Stimulated activated CD8-positive, alpha-beta memory T cell treated with anti-CD3 and anti-CD28 coated beads, Interleukin-12 subunit alpha, Interleukin-12 subunit beta, amount 100 ng/mL, for 4 hours (primary cell): ENCODE measurements around the gene CLEC16A.
"Not testable (repeated sequence)": the region's sequence is repeated elsewhere in the genome, so short reads cannot be mapped to it uniquely, and the experiment has no call there.

Source experiments
- DNase-seq: peaks from one replicate; pipeline ENCODE4 v3.0.0-alpha.2; 2020; ENCODE audit warnings: low read depth

The CLEC16A gene

DNA sequence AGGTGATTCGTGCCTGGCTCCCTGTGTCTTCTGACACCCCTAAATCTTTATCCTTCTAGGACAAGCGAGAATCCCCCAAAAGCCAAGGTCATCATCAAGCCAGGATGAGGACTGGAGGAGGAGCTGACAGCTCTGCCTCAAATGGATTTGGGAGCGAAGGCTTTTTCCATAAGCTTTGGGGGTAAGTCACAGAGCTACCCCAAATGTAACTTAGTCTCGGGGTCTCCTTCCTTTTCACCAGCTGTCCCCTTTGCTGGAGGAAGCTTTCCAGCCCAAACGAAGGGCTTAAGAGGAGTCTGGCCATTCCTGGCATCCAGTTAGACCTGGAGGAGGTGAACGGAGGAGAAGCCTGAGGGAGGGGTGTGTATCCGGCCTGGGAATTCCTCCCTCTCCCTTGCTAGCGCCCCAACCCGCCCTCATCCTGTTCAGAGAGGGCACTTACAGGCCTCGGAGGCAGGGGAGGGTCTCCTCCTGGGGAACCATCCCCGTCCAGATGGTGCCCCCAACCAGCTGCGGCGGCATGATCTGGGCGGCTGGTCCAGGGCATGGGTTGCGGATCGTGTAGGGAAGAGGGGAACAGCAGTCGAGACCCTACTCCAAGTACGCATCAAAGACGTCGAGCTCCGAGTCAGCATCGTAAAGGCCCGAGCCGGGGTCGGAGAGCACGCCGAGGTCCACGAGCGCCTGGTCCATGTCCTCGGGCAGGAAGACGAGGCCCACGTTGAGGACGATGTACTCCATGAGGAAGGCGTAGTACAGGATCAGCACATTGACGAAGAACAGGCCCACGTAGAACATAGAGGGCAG, 3.0 kb upstream of the CLEC16A start:
- DNase-seq: no peak

DNA sequence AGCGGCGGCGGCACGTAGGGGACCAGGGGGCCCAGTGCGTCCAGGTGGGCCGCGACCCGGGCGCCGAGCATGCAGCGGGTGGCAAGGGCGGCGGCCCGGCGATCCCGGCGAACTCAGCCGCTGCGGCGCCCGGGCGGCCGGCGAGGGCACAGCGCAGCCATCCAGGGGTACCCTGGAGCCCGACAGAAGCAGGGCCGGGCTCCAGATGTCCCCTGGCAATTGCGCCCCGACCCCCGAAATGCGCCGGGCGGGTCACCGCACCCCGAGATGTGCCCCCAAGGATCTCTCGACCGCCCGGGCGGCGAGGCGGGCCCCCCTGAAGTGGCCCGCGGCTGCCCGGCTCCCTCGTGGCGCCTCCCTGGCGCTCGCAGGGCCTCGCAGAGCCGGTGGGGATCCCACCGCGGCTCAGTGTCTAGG, 2.4 kb upstream of the CLEC16A start:
- not testable (repeated sequence) for DNase-seq

DNA sequence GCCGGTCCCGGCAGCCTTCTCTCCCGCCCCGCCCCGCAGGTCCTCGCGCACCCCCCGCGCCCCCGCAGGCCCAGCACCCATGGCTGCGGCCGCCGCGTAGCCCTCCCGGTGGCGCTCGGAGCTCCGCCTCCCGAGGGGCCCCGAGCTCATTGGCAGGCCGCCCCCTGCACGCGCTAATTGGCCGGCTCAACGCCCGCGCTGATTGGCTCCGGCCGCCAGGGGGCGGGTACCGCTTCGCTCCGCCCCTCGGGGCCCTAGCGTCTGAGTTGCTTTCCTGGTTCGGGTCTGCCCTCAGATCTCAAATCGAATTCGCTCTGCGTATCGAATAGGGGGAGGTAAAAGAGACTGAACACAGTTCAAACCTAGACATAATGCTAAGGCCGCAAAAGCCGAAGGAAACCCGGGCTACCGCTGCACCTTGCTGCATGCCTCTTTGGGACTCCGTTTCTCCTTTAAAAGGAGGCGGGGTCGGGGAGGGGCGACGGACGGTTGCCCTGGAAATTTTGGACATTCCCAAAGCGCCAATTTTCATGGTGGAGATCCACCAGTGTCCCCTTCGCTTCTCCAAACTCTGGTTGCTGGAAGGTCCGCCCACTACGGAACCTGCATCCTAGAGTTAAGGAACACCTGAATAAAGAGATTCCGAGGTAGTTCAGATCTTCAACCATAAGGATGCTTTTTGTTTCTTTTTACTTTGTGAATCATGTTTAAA, 1.9 kb upstream of the CLEC16A start, which contains the start of gene DEXI:
DEXI (minus strand) TSS at position 117 of the 712 bp plus-strand sequence. CDS start 463 bp downstream, outside the sequence.
- peak; percentile 94 for DNase-seq

DNA sequence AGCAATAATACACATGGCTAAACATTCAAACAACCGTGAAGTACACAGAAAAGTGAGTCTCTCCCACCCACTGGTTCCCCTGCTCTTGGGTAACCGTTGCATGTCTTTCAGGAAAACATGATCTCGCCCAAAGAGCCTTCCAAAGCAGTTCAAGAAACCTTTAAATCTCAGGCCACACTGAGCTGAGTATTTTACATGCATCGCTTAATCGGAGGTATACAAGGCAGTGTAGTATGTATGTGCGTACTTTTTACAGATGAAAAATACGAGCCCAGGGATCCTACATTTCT, 1.4 kb upstream of the CLEC16A start:
- no peak for DNase-seq

DNA sequence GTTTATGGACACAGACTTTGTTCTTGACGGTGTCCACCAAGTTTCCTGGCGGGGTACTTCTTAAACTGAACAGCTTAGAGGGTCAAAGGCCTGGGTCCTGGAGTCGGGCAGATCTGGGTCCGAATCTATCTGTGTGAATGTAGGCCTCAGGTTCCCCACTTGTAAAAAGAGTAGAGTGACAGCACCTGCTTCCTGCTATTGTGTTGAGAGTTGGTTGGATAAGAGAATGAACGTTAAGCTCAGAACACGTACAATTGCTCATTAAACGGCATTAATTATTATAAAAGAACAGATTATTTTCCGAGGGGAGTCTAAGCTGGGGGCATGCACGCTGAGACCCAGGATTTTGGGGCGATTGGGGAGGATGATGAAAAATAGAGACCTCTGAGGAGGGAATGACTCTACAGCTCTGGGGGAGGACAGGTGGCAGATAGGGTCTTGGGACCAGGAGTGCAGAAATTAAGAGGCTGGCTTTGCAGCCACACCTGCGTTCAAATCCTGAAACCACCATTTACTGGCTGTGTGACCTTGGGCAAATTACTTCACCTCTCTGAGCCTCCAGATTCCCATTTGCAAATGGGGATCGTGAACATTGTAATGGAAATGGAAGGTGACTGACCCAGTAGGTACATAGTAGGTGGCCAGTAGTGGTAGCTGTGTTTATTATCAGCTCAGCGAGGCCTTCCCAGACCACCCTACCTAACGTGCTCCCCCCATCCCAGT, 862 bp downstream of the CLEC16A start:
- no peak for DNase-seq

DNA sequence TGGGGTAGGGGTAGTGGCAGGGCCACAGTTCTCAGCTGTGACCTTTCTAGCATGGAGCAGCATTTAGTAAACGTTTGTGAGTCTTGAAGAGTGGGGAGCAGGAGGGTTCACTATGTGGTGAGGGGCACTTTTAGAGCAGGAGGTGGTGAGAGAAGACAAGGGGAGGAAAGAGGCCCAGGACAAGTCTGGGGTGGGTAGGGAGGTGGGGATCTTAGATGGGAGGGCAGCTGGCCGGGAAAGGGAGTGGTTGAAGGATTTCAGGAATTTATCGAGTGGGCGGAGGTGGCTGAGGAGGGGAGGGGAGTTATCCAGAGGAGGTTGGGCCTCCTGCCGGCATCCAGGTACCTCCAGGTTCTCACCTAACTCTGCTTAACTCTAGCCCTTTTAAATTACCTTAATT, 1.9 kb downstream of the CLEC16A start:
- DNase-seq: no peak

DNA sequence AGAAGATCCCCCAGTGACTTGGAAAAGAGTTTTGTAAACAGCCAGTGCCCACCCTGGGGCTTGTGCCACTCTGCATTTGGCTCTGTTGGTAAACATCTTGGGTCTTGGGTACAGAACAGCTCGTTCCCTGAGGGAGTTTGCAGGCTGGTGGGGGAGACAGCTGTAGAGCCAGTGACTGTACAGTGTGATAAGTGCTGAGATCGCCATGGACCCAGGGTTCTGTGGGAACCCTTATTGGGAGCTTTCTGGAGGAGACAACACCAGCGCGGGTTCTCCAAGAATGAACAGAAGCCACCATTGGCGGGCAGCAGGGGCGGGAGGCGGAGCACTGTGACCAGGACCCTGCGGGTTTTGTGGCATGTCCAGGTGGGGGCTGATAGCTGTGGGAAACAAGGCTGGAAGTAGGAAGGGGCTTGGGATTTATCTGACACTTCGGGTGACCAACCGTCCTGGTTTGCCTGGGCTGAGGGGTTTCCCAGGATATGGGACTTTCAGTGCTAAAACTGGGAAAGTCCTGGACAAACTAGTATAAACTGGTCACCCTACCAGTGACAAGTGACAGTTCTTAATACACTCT, 2.9 kb downstream of the CLEC16A start:
- no peak for DNase-seq

DNA sequence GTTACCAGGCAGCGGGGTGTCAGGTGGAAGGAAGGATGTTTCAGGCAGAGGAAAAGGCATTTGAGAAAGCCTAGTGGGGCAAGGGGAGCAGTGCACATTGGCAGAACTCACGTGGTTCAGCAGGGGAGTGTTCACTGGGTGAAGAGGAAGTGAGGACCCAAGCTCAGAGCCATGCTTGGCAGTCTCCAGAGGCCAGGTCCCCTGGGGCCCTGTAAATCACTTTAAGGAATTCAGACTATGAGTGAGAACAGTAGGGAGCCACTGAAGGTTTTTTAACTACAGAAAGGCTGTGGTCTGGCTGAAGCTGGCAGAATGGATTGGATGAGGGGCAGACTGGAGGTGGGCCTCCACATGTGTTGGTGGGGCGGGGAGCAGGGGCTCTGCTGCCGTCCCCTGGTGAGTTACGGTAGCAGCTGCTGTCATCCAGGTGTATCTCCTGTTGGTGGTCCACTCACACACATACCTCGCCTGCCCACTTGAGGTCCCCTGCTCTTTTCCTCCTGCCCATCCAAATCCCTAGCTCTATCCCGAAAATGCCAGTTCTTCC, 5.1 kb downstream of the CLEC16A start:
- no peak for DNase-seq

DNA sequence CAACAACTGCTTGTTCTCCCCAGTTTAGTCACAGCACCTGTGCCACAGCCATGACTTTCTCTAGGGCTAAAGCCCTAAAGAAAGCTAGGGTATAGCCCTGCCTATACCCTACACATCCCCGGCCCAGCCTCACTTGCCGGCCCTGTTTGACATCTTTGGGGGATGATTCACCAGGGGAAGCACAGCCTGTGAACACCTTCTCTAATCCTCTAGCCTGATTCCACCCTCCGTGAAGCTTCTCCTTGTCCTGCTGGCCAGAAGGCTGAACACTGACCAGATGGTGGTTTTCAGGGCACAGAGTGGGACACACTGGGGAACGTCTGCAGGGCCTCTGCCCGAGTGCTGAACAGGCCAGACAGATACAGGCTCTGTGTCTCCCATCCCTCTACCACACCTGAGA, 6.0 kb downstream of the CLEC16A start:
- no peak for DNase-seq

DNA sequence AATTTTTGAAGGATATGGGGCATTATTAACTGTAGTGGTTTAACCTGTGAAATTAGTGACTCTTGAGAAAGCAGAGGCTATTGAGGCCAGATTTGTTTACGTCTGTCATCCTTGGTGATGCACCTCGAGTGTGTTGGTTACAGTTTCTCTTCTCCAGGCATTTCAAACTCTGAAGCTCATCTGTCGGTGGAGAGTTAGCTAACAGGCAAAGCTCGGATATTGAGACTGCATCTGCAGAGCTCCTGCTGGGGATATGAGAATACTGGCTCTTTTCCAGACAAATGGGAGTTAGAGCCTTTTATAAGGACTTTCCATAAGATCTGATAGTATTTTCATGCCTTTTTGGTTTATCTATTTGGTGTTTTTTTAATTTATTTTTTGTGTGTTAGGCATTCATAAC, 6.7 kb downstream of the CLEC16A start:
- DNase-seq: no peak

DNA sequence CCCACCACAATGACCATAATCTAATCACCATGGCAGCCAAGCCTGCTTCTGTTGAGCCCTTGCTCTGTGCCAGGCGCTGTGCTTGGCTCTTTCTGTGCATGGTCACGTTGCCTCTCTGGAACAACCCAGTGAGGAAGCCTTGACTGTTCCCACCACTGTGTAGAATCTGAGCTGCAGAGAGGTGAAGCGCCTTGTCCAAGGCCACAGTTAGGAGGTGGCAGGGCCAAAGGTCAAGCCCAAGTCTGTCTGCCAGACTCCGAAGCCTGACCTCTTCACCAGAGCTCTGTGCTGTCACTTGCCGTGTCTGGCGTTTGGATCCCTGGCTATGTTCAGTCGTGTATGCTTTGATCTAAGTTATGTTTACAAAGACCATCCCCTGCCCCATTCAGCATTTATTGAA, 10.5 kb downstream of the CLEC16A start:
- DNase-seq: no peak

DNA sequence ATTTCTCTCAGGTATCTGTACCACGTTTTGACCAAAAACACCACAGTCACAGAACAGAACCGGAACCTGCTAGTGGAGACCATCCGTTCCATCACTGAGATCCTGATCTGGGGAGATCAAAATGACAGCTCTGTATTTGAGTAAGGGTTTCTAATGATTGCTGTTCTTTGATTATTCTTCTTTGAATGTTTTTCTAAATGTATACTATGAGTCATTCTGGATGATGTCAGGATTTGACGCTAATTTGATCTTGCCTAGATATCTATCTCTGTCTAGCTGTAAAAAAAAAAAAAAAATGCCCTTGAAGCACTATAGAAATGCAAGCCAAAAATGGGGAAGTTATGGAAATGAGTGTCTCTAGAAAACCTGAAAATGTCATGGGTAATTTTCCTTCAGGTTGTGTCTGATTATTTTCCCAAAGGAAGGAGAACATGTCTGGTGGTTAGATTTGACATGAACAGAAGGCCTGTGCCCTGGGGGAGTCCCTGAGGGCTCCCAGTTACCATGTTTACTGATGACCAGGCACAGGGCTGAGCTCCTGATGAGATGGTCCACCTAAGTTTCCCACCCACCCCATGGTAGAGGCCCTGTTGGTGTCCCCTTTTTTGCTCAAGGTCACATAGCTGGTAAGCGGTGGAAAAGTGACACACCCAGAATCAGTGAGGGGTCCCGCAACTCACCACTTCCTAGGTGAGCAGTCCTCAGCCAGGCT, 13.6 kb downstream of the CLEC16A start:
- DNase-seq: no peak

DNA sequence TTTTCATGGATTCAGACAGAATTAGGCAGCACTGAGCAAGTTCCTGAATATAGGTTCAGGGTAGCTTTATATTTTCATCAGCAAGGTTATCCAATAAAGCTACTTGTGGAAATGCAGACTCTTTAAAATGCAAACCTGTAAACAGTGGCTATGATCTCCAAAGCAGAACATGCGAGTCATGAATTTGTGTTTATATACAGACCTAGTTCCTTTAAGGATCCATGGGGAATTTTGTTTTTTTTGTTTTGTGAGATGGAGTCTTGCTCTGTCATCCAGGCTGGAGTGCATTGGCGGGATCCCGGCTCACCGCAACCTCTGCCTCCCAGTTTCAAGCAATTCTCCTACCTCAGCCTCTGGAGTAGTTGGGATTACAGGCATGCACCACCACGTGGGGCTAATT, 14.8 kb downstream of the CLEC16A start:
- no peak for DNase-seq

DNA sequence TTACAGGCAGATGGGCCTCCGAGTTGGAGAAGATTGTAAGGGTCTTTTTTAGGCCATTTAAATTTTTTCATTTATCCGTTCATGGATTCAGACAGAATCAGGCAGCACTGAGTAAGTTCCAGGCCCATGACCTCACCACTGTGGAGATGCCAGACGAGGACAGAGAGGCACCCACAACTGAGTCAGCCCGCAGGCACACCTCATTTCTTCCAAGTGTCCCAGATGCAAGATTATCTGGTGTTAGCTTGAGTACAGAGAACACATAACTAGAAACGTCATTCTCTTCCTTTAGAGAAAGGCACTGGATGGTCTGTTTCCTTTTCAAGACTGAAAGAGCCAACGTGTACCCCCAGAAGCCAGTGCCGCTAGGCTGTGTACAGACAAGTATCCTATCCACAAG, 16.9 kb downstream of the CLEC16A start:
- no peak for DNase-seq

DNA sequence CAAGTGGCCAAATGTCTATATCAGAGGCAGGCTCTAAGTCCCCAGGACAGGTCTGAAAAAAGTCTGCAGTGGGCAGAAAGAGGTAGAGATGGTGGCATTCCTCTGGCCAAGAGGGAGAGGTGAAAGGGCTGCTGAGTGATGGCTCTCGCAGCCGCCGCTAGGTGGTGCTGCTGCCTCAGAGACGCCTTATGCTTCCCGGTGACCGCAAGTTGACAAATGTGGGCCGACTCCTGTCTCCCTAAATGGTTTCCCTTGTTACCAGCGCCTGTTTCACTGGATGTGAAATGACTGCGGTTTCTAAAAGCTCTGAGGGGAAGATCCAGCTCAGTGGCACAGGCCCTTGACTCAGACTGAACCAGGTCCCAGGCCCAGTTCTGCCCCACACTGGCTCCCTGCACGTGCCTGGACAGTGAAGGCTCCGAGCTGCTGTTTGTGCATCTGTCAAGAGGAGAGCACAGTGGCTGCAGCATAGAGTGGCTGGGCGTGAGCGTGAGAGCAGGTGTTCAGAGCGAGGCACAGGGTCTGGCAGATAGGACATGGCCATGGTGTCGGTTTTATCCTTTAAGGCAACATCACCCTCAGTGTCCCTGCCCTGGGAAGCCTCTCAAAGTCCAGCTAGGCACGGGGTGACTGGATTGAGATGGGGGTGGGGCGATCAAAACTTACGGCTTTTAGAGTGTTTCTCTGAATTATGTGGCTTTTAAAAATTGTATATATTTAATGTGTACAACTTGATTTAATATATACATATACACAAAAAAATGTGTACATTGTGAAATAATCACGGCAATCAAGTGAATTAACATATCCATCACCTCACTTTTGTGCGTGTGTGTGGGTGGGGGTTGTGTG, 19.9 kb downstream of the CLEC16A start:
- DNase-seq: peak; percentile 59

DNA sequence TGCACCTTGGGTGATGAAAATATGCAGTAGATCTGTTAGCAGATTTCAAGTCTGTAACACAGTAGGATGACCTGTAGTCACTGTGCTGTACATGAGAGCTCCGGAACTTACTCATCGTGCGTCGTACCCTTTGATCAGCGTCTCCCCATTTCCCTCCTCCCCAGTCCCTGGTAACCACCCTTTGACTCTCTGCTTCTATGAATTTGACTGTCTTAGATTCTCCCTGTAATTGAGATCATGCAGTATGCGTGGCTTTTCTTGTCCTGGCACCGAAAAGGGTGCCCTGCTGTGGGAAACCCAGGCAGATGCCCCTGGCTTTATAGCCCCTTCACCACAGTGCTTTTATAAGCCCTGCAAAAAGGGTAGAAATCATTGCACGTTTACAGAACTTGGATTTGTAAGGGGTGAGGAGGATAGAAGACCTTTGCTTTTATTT, 20.5 kb downstream of the CLEC16A start:
- no peak for DNase-seq

DNA sequence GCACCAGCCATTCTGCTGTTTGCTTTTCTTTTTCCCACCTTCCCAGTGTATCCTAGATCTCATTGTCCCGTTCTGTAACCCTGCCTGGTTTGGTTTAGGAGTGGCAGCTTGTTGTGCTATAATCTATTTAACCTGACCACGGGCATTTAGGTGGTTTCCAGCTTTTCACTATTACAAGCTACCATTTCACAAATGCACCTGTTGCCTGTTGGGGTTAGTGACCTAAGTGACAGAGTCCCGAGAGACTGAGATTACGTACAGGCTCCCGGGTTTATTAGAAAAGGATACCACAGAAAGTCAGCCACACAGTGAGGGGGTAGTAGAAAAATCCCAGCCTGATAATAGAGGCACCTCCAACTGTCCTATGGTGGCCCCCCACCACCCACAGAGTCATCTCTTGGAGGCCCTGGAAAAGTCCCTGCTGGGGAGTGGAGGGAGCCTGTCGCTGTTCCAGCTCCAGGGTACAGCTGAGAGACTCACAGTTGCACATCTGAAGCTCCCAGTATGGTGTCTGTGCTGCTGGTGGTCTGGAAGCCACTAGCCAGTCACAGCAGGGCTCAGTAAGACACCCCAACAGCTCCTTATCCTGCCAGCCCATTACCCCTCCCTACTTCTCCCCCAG, 21.2 kb downstream of the CLEC16A start:
- DNase-seq: no peak

DNA sequence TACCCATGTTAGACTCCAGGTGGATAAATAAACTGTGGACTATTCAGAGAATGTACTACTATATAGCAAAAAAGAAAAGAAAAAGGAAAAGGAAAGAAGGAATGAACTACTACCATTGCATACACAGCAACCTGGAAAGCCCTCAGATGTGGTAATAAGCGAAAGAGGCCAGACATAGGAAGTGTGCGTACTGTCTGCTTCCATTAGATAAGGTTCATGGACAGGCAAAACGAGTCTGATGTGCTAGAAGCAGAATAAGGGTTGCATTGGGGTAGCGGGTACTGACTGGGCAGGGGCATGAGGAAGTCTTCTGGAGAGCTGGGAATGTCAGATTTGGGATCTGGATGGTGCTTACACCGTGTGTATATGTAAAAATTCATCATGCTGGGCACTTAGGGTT, 21.8 kb downstream of the CLEC16A start:
- DNase-seq: no peak

DNA sequence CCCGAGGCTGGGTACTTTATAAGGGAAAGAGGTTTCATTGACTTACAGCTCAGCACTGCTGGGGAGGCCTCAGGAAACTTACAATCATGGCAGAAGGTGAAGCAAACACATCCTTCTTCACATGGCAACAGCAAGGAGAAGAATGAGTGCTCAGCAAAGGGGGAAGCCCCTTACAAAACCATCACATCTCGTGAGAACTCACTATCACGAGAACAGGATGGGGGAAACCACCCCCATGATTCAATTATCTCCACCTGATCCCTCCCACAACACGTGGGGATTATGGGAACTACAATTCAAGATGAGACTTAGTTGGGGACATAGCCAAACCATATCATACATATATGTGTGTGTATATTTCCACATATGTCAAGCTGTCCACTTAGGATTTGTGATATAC, 22.2 kb downstream of the CLEC16A start:
- DNase-seq: not testable (repeated sequence)

DNA sequence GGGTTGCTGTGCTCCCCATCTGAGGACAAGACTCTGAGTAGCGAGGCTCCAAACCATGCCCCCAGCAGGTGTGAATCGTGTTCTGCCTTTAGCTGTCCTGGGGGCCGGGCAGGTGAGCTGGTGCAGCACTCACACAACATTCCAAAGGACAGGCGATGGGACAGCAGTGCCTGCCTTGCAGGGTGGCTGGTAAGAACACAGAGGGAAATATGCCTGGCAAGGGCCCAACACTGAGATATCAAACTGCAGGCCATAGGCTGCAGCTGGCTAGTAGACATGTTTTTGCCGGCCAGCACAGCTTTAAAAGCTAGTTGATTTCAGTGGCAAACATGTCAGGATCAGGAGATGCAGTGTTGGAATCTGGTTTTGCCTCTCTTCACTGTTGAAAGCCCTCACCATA, 23.6 kb downstream of the CLEC16A start:
- DNase-seq: no peak
